ENCODE results near the gene NGF.

DNA sequence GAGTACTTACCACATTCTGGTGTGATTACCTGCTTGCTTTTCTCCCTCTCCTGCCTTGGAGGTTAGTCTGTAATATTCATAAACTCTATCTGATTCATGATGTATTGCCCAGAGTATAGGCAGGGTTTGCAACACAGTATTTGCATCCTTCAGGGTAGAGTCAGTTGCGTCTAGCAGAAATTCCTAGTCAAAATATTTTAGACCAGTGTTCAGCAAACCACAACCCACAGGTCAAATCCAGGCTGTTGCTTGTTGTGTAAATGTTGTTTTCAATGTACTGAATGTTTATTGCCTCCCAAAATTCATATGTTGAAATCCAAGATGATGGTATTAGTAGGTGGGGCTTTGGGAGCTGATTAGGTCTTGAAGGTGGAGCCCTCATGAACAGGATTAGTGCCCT, 82.9 kb downstream of the NGF start:
- TF ChIP-seq, protein P1, sequence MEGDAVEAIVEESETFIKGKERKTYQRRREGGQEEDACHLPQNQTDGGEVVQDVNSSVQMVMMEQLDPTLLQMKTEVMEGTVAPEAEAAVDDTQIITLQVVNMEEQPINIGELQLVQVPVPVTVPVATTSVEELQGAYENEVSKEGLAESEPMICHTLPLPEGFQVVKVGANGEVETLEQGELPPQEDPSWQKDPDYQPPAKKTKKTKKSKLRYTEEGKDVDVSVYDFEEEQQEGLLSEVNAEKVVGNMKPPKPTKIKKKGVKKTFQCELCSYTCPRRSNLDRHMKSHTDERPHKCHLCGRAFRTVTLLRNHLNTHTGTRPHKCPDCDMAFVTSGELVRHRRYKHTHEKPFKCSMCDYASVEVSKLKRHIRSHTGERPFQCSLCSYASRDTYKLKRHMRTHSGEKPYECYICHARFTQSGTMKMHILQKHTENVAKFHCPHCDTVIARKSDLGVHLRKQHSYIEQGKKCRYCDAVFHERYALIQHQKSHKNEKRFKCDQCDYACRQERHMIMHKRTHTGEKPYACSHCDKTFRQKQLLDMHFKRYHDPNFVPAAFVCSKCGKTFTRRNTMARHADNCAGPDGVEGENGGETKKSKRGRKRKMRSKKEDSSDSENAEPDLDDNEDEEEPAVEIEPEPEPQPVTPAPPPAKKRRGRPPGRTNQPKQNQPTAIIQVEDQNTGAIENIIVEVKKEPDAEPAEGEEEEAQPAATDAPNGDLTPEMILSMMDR (IDR thresholded peaks at IDR 0.05; ENCODE audit: borderline replicate concordance, extremely low read depth, low read length, poor library complexity, severe bottlenecking): no peak
- TF ChIP-seq EZH2 (IDR thresholded peaks at IDR 0.05; ENCODE audit: borderline replicate concordance, low read depth, low read length, severe bottlenecking): no peak

All from DND-41 (cell line).